Thyroid gland (tissue), 4 donors: Measurements from ENCODE around the gene SYDE2.

Source experiments
- POLR2A ChIP-seq, 2 donors: fragments of 450-650 bp; IDR thresholded peaks; one replicate each; pipeline ENCODE4 v1.6.1; 2017; ENCODE audit warnings: antibody characterized with exemption in 2 of 2, mild to moderate bottlenecking in 2 of 2, moderate library complexity in 1 of 2
- TF ChIP-seq, protein P1 (sequence below), 6 experiments: fragments of 200-600 bp in 3 of 6; fragments of 450-650 bp in 3 of 6; sonication (generic) in 3 of 6; IDR thresholded peaks; one replicate each; pipeline ENCODE4 v1.5.1; 2016 to 2019; ENCODE audit warnings: antibody characterized with exemption in 6 of 6, mild to moderate bottlenecking in 2 of 6, inconsistent platforms in 1 of 6, moderate library complexity in 1 of 6

DNA sequence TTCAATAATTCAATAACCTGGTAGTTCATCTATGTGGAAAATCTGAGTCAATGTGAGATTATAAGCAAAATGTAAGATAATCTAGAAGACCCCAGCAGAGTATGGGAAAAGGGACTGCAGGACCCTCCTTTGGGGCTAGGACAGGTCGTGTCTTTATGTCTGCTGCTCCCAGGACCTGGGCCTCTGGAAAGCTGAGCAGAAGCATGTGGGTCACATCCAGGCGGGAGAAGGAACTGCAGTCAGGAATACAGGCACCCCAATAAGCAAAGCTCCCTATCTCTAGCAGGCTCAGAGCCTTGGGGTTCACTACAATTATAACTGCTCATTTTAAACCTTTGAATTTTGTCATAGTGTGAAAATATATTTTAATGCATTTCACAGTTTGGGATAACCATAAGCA, 78.6 kb downstream of the SYDE2 start:
- no peak for TF ChIP-seq POLR2A (IDR thresholded peaks at IDR 0.05)
- TF ChIP-seq, protein P1, sequence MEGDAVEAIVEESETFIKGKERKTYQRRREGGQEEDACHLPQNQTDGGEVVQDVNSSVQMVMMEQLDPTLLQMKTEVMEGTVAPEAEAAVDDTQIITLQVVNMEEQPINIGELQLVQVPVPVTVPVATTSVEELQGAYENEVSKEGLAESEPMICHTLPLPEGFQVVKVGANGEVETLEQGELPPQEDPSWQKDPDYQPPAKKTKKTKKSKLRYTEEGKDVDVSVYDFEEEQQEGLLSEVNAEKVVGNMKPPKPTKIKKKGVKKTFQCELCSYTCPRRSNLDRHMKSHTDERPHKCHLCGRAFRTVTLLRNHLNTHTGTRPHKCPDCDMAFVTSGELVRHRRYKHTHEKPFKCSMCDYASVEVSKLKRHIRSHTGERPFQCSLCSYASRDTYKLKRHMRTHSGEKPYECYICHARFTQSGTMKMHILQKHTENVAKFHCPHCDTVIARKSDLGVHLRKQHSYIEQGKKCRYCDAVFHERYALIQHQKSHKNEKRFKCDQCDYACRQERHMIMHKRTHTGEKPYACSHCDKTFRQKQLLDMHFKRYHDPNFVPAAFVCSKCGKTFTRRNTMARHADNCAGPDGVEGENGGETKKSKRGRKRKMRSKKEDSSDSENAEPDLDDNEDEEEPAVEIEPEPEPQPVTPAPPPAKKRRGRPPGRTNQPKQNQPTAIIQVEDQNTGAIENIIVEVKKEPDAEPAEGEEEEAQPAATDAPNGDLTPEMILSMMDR (IDR thresholded peaks at IDR 0.05) = no peak
